Omental fat pad (tissue), 4 donors: Measurements from ENCODE around the gene SMAD1. TPM values are rescaled to one million over a fixed set of nuclear protein-coding genes. Genes with fewer than 3 reads are reported as not detected.
"Not testable (repeated sequence)": the region's sequence is repeated elsewhere in the genome, so short reads cannot be mapped to it uniquely, and the experiment has no call there.

ENCODE experiments used
- ATAC-seq: fragments of 150-250 bp; one replicate; pipeline ENCODE4 v1.9.1; 2016; ENCODE audit warnings: mild to moderate bottlenecking, moderate library complexity; ENCODE audit not compliant: low FRiP score
- DNase-seq: peaks from one replicate; pipeline ENCODE4 v3.0.0-alpha.2; 2019; ENCODE audit warnings: low spot score
- CTCF ChIP-seq, 3 donors: fragments of 450-650 bp; IDR thresholded peaks; one replicate each; pipeline ENCODE4 v1.5.1; 2016 to 2017; ENCODE audit warnings: antibody characterized with exemption in 3 of 3, mild to moderate bottlenecking in 3 of 3, moderate library complexity in 2 of 3
- total RNA-seq, 4 donors: library from RNA; depleted of rRNA; stranded (reverse); fragments of >200 nt; gene quantifications; one replicate each; pipeline ENCODE4 v1.1.0, GENCODE V29; 2016

The SMAD1 gene
- total RNA-seq, 4 donors from 2014 or later, result 13.9 to 59.4 (median 17.3) TPM

- no peak for TF ChIP-seq CTCF (IDR thresholded peaks at IDR 0.05)
- DNase-seq (no peak), ATAC-seq (no peak)
Observed at GRCh38 chr4:145566086-145566708, 84.5 kb downstream of the SMAD1 start.

DNA sequence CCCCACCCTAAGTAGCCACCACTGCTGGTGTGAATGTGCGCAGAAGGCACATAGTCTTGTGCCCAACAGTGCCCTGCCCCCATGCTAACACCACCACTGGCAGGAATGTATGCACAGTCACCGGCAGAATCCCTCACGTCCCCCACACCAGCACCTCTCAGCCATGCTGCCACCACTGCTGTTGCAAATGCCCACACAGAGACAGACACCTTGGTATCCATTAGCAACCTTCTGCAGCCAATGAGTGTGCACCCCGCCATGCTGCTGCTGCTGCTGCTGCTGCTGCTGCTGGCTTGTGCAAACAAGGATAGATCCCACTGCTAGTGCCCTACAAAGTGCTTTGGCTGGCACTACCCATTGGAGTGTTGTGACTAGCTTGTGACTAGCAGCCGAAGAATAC is 85.1 kb downstream of the SMAD1 start:
- DNase-seq (no peak), ATAC-seq (no peak)
- TF ChIP-seq CTCF (IDR thresholded peaks at IDR 0.05), result no peak

DNA sequence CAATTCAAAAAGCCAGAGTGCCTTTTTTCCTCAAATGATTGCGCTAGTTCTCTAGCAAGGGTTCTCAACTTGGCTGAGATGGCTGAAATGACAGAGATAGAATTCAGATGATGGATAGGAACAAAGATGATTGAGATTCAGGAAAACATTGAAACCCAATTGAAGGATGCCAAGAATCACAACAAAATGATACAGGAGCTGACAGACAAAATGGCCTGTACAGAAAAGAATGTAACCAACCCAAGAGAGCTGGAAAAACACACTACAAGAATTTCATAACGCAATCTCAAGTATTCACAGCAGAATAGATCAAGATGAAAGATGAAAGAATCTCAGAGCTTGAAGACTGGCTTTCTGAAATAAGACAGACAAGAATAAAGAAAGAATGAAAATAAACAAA is 85.9 kb downstream of the SMAD1 start:
- no peak for TF ChIP-seq CTCF (IDR thresholded peaks at IDR 0.05)
- no peak for DNase-seq

DNA sequence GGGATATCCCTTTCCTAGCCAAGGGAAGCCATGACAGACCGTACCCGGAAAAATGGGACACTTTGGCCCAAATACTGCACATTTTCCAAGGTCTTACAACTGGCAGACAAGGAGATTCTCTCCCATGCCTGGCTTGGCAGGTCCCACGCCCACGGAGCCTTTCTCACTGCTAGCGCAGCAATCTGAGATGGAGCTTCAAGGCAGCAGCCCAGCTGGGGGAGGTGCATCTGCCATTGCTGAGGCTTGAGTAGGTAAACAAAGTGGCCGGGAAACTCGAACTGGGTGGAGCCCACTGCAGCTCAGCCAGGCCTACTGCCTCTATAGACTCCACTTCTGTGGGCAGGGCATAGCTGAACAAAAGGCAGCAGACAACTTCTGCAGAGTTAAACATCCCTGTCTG is 92.9 kb downstream of the SMAD1 start:
- not testable (repeated sequence) for DNase-seq, ATAC-seq

More for the DNA sequence above, 85.9 kb downstream of the SMAD1 start:
- ATAC-seq, result no peak

GRCh38 chr4:145580906-145581305 is 99.3 kb downstream of the SMAD1 start:
- DNase-seq (no peak), ATAC-seq (no peak)
- TF ChIP-seq CTCF (IDR thresholded peaks at IDR 0.05), result no peak

GRCh38 chr4:145583191-145584055 is 101.8 kb downstream of the SMAD1 start:
- no peak for DNase-seq
- no peak for TF ChIP-seq CTCF (IDR thresholded peaks at IDR 0.05)
- no peak for ATAC-seq

DNA sequence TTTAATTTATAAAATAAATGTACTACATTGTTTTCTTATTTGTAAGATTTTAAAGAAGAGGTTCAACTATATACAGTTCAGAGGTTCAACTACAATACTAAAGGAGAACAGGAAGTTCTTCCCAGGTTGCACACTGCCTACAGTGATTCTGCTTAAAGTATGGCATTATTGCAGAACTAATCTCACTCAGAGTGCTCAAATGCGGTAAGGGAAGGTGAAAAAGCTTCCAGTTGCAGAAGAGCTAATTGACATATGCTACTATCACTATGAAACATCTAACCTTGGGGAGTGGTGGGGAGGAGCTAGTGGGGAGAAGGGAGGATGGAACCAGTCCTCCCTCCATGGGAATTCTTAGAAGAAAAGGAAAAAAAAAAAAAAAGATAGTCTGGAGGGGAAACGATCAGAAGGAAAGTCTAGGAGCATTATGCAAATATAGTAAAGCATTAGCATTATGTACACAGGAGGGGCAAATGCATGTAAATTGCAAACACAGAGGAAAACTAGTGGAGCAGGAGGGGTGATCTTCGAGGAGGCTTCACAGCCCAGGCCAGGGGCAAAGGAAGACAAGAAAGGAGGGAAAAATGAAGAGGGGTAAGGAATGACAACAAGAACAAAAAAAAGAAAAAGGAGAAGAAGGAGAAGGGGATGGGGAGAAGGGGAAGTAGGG is 105.6 kb downstream of the SMAD1 start:
- DNase-seq (no peak), ATAC-seq (no peak)
- TF ChIP-seq CTCF (IDR thresholded peaks at IDR 0.05), result no peak

DNA sequence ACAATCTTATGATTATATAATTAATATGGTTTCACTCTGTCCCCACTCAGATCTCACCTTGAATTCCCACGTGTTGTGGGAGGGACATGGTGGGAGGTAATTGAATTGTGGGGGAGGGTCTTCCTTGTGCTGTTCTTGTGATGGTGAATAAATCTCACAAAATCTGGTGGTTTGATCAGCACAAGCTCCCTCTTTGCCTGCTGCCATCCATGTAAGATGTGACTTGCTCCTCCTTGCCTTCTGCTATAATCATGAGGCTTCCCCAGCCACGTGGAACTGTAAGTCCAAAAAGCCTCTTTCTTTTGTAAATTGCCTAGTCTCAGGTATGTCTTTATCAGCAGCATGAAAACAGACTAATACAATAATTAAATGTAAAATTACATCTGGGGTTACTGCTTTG is 107.7 kb downstream of the SMAD1 start:
- not testable (repeated sequence) for DNase-seq, ATAC-seq
